SK-N-SH treated with all-trans-retinoic acid at 6 μM for 48 hours (cell line): ENCODE measurements around the gene ADAMTS18.

Experiments
- ATAC-seq: fragments of 200-7000 bp; cut with Tn5 transposase; 3 replicates; pipeline ENCODE4 v1.9.1; 2020; ENCODE audit warnings: mild to moderate bottlenecking, moderate library complexity
- ARNTL ChIP-seq: fragments of 450-650 bp; formaldehyde crosslinking; IDR thresholded peaks from 2 replicates; pipeline ENCODE4 v1.5.0; 2020; ENCODE audit warnings: low read depth, mild to moderate bottlenecking, moderate library complexity, borderline replicate concordance
- BACH2 ChIP-seq: fragments of 250-450 bp; sonication (Bioruptor Pico); IDR thresholded peaks from 2 replicates; pipeline ENCODE4 v1.9.0; 2021; ENCODE audit warnings: mild to moderate bottlenecking, borderline replicate concordance
- CSDC2 ChIP-seq: fragments of 250-450 bp; sonication (Bioruptor Pico); IDR thresholded peaks from 2 replicates; pipeline ENCODE4 v1.5.0; 2020; ENCODE audit warnings: mild to moderate bottlenecking, moderate library complexity
- ESRRG ChIP-seq: fragments of 250-450 bp; sonication (Bioruptor Pico); IDR thresholded peaks from 2 replicates; pipeline ENCODE4 v1.6.1; 2021; ENCODE audit warnings: mild to moderate bottlenecking
- GLIS3 ChIP-seq: fragments of 250-450 bp; sonication (Bioruptor Pico); IDR thresholded peaks from 2 replicates; pipeline ENCODE4 v1.5.0; 2020; ENCODE audit warnings: mild to moderate bottlenecking, moderate library complexity
- ISL1 ChIP-seq: fragments of 250-450 bp; sonication (Bioruptor Pico); IDR thresholded peaks from 2 replicates; pipeline ENCODE4 v2.1.2; 2022; ENCODE audit warnings: mild to moderate bottlenecking, moderate library complexity
- OSR1 ChIP-seq: fragments of 250-450 bp; sonication (Bioruptor Pico); IDR thresholded peaks from 2 replicates; pipeline ENCODE4 v1.8.0; 2022; ENCODE audit warnings: moderate library complexity, mild to moderate bottlenecking, inconsistent platforms
- PPARA ChIP-seq: fragments of 250-450 bp; sonication (Bioruptor Pico); IDR thresholded peaks from 2 replicates; pipeline ENCODE4 v1.5.0; 2020; ENCODE audit warnings: mild to moderate bottlenecking, borderline replicate concordance
- RARB ChIP-seq: fragments of 250-450 bp; sonication (Bioruptor Pico); IDR thresholded peaks from 2 replicates; pipeline ENCODE4 v1.8.0; 2021; ENCODE audit warnings: mild to moderate bottlenecking, moderate library complexity
- SNAI2 ChIP-seq: fragments of 250-450 bp; sonication (Bioruptor Pico); IDR thresholded peaks from 2 replicates; pipeline ENCODE4 v1.5.0; 2020; ENCODE audit warnings: mild to moderate bottlenecking, moderate library complexity
- TCF4 ChIP-seq: fragments of 250-450 bp; sonication (Bioruptor Pico); IDR thresholded peaks from 2 replicates; pipeline ENCODE4 v1.8.0; 2021; ENCODE audit warnings: mild to moderate bottlenecking, moderate library complexity, borderline replicate concordance
- TOX ChIP-seq: fragments of 250-450 bp; sonication (Bioruptor Pico); IDR thresholded peaks from 2 replicates; pipeline ENCODE4 v1.8.0; 2021; ENCODE audit warnings: mild to moderate bottlenecking, moderate library complexity, borderline replicate concordance
- ZC3H10 ChIP-seq: fragments of 250-450 bp; sonication (Bioruptor Pico); IDR thresholded peaks from 2 replicates; pipeline ENCODE4 v1.5.1; 2021; ENCODE audit warnings: mild to moderate bottlenecking, moderate library complexity
- ZFP3 ChIP-seq: fragments of 250-450 bp; sonication (Bioruptor Pico); IDR thresholded peaks from 2 replicates; pipeline ENCODE4 v1.5.0; 2020; ENCODE audit warnings: mild to moderate bottlenecking, moderate library complexity
- ZFP30 ChIP-seq: fragments of 450-650 bp; formaldehyde crosslinking; IDR thresholded peaks from 2 replicates; pipeline ENCODE4 v1.5.0; 2022; ENCODE audit warnings: mild to moderate bottlenecking, moderate library complexity
- ZNF8 ChIP-seq: fragments of 450-650 bp; formaldehyde crosslinking; IDR thresholded peaks from 2 replicates; pipeline ENCODE4 v1.5.0; 2020; ENCODE audit warnings: mild to moderate bottlenecking, moderate library complexity
- TF ChIP-seq, protein P1 (sequence below): fragments of 250-450 bp; sonication (Bioruptor Pico); IDR thresholded peaks from 2 replicates; pipeline ENCODE4 v1.8.0; 2021; ENCODE audit warnings: low read depth, mild to moderate bottlenecking, moderate library complexity, borderline replicate concordance
- TF ChIP-seq, protein P2 (sequence below): fragments of 250-450 bp; sonication (Bioruptor Pico); IDR thresholded peaks from 2 replicates; pipeline ENCODE4 v1.5.1; 2021; ENCODE audit warnings: mild to moderate bottlenecking, moderate library complexity
- TF ChIP-seq, protein P3 (sequence below): fragments of 250-450 bp; sonication (Bioruptor Pico); IDR thresholded peaks from 2 replicates; pipeline ENCODE4 v1.5.1; 2020; ENCODE audit warnings: low read depth, mild to moderate bottlenecking, moderate library complexity
- TF ChIP-seq, protein P4 (sequence below): fragments of 250-450 bp; sonication (Bioruptor Pico); IDR thresholded peaks from 2 replicates; pipeline ENCODE4 v1.8.0; 2020; ENCODE audit warnings: mild to moderate bottlenecking, moderate library complexity, borderline replicate concordance

Gene ADAMTS18

DNA sequence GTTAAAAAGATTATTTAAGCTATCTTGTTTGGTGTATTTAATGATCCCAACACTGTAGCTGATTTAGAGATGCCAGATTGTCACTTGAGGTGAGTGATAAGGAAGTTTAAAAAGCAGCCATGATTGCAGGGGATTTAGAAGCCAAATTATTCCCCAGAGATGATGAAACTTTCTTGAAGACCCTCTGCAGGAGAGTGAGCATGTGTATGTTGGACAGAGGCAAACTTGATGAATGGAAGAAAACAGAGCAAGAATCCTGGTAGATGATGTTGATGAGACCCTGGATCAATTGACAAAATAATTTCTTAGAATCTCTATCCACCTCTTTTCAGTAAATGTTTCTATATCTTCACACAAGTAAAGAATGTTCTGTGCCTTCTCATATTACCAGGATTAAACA lies 14.4 kb upstream of the ADAMTS18 start (continued):
- TF ChIP-seq ESRRG (CRISPR knock-in tag) (no peak), RARB (CRISPR knock-in tag) (no peak), ZNF8 (CRISPR knock-in tag) (no peak)
- TF ChIP-seq, protein P1, sequence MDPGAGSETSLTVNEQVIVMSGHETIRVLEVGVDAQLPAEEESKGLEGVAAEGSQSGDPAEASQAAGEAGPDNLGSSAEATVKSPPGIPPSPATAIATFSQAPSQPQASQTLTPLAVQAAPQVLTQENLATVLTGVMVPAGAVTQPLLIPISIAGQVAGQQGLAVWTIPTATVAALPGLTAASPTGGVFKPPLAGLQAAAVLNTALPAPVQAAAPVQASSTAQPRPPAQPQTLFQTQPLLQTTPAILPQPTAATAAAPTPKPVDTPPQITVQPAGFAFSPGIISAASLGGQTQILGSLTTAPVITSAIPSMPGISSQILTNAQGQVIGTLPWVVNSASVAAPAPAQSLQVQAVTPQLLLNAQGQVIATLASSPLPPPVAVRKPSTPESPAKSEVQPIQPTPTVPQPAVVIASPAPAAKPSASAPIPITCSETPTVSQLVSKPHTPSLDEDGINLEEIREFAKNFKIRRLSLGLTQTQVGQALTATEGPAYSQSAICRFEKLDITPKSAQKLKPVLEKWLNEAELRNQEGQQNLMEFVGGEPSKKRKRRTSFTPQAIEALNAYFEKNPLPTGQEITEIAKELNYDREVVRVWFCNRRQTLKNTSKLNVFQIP (CRISPR knock-in tag): no peak

DNA sequence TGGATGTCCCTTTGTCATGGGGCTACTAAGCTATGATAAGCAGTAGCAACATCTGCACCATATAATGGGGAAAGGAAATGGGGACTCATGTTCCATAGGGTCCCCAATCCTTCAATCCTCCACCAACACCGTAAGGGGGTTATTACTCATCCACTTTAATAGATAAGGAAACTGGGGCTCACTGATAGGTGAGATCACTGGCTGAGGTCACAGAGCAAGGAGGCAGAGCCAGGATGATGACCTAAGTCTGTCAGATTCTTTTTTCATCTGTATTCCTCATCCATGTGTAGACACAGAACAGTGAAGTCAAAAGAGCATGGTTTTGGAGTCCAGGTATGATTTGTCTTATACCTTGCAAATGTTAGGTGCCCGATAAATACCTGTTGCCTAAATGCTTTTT lies 10.5 kb upstream of the ADAMTS18 start:
- no peak for ATAC-seq
- TF ChIP-seq BACH2 (CRISPR knock-in tag) (no peak), TCF4 (CRISPR knock-in tag) (no peak), RARB (CRISPR knock-in tag) (no peak), ISL1 (no peak), TOX (CRISPR knock-in tag) (no peak), ESRRG (CRISPR knock-in tag) (no peak), GLIS3 (CRISPR knock-in tag) (no peak), ARNTL (no peak)
- TF ChIP-seq, protein P2, sequence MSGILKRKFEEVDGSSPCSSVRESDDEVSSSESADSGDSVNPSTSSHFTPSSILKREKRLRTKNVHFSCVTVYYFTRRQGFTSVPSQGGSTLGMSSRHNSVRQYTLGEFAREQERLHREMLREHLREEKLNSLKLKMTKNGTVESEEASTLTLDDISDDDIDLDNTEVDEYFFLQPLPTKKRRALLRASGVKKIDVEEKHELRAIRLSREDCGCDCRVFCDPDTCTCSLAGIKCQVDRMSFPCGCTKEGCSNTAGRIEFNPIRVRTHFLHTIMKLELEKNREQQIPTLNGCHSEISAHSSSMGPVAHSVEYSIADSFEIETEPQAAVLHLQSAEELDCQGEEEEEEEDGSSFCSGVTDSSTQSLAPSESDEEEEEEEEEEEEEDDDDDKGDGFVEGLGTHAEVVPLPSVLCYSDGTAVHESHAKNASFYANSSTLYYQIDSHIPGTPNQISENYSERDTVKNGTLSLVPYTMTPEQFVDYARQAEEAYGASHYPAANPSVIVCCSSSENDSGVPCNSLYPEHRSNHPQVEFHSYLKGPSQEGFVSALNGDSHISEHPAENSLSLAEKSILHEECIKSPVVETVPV (CRISPR knock-in tag): no peak
- TF ChIP-seq, protein P3, sequence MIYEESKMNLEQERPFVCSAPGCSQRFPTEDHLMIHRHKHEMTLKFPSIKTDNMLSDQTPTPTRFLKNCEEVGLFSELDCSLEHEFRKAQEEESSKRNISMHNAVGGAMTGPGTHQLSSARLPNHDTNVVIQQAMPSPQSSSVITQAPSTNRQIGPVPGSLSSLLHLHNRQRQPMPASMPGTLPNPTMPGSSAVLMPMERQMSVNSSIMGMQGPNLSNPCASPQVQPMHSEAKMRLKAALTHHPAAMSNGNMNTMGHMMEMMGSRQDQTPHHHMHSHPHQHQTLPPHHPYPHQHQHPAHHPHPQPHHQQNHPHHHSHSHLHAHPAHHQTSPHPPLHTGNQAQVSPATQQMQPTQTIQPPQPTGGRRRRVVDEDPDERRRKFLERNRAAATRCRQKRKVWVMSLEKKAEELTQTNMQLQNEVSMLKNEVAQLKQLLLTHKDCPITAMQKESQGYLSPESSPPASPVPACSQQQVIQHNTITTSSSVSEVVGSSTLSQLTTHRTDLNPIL (CRISPR knock-in tag): no peak
- TF ChIP-seq, all 23 proteins: peak for 0

DNA sequence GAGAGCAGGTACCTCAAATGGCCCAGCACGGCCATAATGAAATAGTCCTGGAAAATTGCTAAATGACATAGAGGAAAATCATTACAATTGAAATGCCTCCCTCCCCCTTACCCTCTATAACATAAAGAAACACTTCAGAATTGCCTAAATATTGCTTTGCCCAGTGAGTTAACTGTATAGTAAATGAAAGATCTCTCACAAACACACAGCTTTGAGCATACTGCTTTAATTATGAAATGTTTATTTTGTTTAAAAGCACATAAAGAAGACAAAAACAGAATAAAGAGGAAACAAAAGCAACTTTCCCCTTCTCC lies 9.3 kb upstream of the ADAMTS18 start:
- no peak for TF ChIP-seq BACH2 (CRISPR knock-in tag)
- TF ChIP-seq GLIS3 (CRISPR knock-in tag): no peak
- TF ChIP-seq ZFP30 (CRISPR knock-in tag): no peak
- TF ChIP-seq TOX (CRISPR knock-in tag): no peak
- no peak for TF ChIP-seq TCF4 (CRISPR knock-in tag)
- TF ChIP-seq ESRRG (CRISPR knock-in tag): no peak
- no peak for TF ChIP-seq PPARA (CRISPR knock-in tag)
- TF ChIP-seq, protein P4, sequence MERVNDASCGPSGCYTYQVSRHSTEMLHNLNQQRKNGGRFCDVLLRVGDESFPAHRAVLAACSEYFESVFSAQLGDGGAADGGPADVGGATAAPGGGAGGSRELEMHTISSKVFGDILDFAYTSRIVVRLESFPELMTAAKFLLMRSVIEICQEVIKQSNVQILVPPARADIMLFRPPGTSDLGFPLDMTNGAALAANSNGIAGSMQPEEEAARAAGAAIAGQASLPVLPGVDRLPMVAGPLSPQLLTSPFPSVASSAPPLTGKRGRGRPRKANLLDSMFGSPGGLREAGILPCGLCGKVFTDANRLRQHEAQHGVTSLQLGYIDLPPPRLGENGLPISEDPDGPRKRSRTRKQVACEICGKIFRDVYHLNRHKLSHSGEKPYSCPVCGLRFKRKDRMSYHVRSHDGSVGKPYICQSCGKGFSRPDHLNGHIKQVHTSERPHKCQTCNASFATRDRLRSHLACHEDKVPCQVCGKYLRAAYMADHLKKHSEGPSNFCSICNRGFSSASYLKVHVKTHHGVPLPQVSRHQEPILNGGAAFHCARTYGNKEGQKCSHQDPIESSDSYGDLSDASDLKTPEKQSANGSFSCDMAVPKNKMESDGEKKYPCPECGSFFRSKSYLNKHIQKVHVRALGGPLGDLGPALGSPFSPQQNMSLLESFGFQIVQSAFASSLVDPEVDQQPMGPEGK (CRISPR knock-in tag): no peak
- TF ChIP-seq ZC3H10 (CRISPR knock-in tag): no peak
- TF ChIP-seq, protein P1 (CRISPR knock-in tag): no peak
- TF ChIP-seq SNAI2 (CRISPR knock-in tag): no peak
- no peak for TF ChIP-seq OSR1 (CRISPR knock-in tag)
- no peak for TF ChIP-seq ISL1
- TF ChIP-seq, protein P2 (CRISPR knock-in tag): no peak
- TF ChIP-seq, protein P3 (CRISPR knock-in tag): no peak
- TF ChIP-seq ZNF8 (CRISPR knock-in tag): no peak
- TF ChIP-seq ZFP3 (CRISPR knock-in tag): no peak
- no peak for TF ChIP-seq RARB (CRISPR knock-in tag)
- no peak for TF ChIP-seq CSDC2 (CRISPR knock-in tag)
- TF ChIP-seq, all 23 proteins: peak for 0

More for the DNA sequence above, 9.3 kb upstream of the ADAMTS18 start:
- no peak for ATAC-seq
